Right lobe of liver (tissue), 4 donors: ENCODE data around the gene SRPK2.

ENCODE experiments used
- POLR2A ChIP-seq: fragments of 450-650 bp; IDR thresholded peaks from one replicate; pipeline ENCODE4 v1.6.1; 2017; ENCODE audit warnings: antibody characterized with exemption, mild to moderate bottlenecking
- TF ChIP-seq, protein P1 (sequence below), 4 donors: fragments of 200-600 bp in 3 of 4; fragments of 450-650 bp in 1 of 4; IDR thresholded peaks; one replicate each; pipeline versions ENCODE4 v1.5.1 to v1.8.0; 2016 to 2022; ENCODE audit warnings: antibody characterized with exemption in 4 of 4, mild to moderate bottlenecking in 2 of 4
- donor health status: DM: no; HTN: no; CAD: no.
- donor health status: DM: no; HTN: no; CAD: no.
- donor health status: DM: no; HTN: yes; CAD: no.

DNA sequence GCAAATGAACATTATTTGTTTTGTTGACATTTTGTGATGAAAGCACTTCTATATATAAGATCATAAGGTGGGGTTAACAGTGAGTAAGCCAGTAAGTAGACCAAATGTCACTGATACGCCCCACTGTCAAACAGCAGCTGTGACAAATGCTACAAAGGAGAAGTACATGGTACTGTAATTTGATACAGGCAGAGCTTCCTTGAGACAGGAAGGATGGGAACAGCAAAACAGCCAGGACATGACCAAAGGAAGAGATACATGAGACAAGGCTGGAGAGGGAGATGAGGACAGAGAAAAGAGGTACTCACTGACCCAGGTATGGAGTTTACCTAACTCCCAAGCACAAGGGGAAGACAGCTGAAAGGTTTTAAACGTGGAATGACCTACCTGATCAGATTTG lies 127.0 kb downstream of the SRPK2 start:
- TF ChIP-seq, protein P1, sequence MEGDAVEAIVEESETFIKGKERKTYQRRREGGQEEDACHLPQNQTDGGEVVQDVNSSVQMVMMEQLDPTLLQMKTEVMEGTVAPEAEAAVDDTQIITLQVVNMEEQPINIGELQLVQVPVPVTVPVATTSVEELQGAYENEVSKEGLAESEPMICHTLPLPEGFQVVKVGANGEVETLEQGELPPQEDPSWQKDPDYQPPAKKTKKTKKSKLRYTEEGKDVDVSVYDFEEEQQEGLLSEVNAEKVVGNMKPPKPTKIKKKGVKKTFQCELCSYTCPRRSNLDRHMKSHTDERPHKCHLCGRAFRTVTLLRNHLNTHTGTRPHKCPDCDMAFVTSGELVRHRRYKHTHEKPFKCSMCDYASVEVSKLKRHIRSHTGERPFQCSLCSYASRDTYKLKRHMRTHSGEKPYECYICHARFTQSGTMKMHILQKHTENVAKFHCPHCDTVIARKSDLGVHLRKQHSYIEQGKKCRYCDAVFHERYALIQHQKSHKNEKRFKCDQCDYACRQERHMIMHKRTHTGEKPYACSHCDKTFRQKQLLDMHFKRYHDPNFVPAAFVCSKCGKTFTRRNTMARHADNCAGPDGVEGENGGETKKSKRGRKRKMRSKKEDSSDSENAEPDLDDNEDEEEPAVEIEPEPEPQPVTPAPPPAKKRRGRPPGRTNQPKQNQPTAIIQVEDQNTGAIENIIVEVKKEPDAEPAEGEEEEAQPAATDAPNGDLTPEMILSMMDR (IDR thresholded peaks at IDR 0.05) = no peak
- no peak for TF ChIP-seq POLR2A
